GM12878 (cell line): ENCODE data around the gene FGGY.

Experiments used
- ATF7 ChIP-seq: fragments of 450-650 bp; IDR thresholded peaks from 2 replicates; pipeline ENCODE4 v1.6.1; 2016; ENCODE audit warnings: low read depth, mild to moderate bottlenecking
- CBX5 ChIP-seq: sonication (generic); IDR thresholded peaks from 2 replicates; pipeline ENCODE4 v1.6.1; 2016; ENCODE audit warnings: low read depth, moderate library complexity, mild to moderate bottlenecking, inconsistent platforms
- FOXK2 ChIP-seq: fragments of 450-650 bp; IDR thresholded peaks from 2 replicates; pipeline ENCODE4 v1.6.1; 2017; ENCODE audit warnings: mild to moderate bottlenecking, moderate library complexity
- MEF2A ChIP-seq: IDR thresholded peaks from 2 replicates; pipeline ENCODE4 v1.6.1; 2011; ENCODE audit warnings: low read depth, mild to moderate bottlenecking, low read length, moderate library complexity; ENCODE audit not compliant: insufficient read depth
- POLR2A ChIP-seq: IDR thresholded peaks from 2 replicates; pipeline ENCODE4 v1.6.1; 2011; ENCODE audit warnings: low read depth, mild to moderate bottlenecking, low read length
- RAD21 ChIP-seq: IDR thresholded peaks from 2 replicates; pipeline ENCODE4 v1.6.1; 2011; ENCODE audit warnings: mild to moderate bottlenecking, low read depth, low read length, moderate library complexity; ENCODE audit not compliant: insufficient read depth
- REST ChIP-seq: IDR thresholded peaks from 2 replicates; pipeline ENCODE4 v1.6.1; 2012; ENCODE audit warnings: mild to moderate bottlenecking, low read depth, low read length
- SUZ12 ChIP-seq: fragments of 200-600 bp; sonication (generic); IDR thresholded peaks from one replicate; pipeline ENCODE4 v1.6.1; 2018; ENCODE audit warnings: antibody characterized with exemption, mild to moderate bottlenecking; ENCODE audit not compliant: unreplicated experiment
- YBX1 ChIP-seq: fragments of 450-650 bp; IDR thresholded peaks from 2 replicates; pipeline ENCODE4 v1.6.1; 2016; ENCODE audit warnings: antibody characterized with exemption
- TF ChIP-seq, protein P1 (sequence below): IDR thresholded peaks from 2 replicates; pipeline ENCODE4 v1.6.1; 2012; ENCODE audit warnings: low read depth, low read length, improper control_type of control experiment
- TF ChIP-seq, protein P2 (sequence below): fragments of 450-650 bp; IDR thresholded peaks from 2 replicates; pipeline ENCODE4 v1.6.1; 2017; ENCODE audit warnings: mild to moderate bottlenecking, moderate library complexity

GRCh38 chr1:59541891-59542290 lies 245.0 kb downstream of the FGGY start:
- TF ChIP-seq REST (no peak), SUZ12 (no peak), RAD21 (no peak), POLR2A (no peak), ATF7 (no peak), CBX5 (no peak), FOXK2 (no peak), YBX1 (no peak), MEF2A (no peak)
- TF ChIP-seq, protein P1, sequence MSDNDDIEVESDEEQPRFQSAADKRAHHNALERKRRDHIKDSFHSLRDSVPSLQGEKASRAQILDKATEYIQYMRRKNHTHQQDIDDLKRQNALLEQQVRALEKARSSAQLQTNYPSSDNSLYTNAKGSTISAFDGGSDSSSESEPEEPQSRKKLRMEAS, result no peak
- TF ChIP-seq, protein P2, sequence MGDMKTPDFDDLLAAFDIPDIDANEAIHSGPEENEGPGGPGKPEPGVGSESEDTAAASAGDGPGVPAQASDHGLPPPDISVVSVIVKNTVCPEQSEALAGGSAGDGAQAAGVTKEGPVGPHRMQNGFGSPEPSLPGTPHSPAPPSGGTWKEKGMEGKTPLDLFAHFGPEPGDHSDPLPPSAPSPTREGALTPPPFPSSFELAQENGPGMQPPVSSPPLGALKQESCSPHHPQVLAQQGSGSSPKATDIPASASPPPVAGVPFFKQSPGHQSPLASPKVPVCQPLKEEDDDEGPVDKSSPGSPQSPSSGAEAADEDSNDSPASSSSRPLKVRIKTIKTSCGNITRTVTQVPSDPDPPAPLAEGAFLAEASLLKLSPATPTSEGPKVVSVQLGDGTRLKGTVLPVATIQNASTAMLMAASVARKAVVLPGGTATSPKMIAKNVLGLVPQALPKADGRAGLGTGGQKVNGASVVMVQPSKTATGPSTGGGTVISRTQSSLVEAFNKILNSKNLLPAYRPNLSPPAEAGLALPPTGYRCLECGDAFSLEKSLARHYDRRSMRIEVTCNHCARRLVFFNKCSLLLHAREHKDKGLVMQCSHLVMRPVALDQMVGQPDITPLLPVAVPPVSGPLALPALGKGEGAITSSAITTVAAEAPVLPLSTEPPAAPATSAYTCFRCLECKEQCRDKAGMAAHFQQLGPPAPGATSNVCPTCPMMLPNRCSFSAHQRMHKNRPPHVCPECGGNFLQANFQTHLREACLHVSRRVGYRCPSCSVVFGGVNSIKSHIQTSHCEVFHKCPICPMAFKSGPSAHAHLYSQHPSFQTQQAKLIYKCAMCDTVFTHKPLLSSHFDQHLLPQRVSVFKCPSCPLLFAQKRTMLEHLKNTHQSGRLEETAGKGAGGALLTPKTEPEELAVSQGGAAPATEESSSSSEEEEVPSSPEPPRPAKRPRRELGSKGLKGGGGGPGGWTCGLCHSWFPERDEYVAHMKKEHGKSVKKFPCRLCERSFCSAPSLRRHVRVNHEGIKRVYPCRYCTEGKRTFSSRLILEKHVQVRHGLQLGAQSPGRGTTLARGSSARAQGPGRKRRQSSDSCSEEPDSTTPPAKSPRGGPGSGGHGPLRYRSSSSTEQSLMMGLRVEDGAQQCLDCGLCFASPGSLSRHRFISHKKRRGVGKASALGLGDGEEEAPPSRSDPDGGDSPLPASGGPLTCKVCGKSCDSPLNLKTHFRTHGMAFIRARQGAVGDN, result no peak
